DND-41 (cell line): Measurements from ENCODE around the gene ALOX12B.

Experiments used
- ATAC-seq: fragments of 200-7000 bp; cut with Tn5 transposase; 3 replicates; pipeline ENCODE4 v1.9.1; 2021; ENCODE audit warnings: low read depth; ENCODE audit not compliant: insufficient read depth
- DNase-seq: peaks from one replicate; pipeline ENCODE4 v3.0.0-alpha.2; 2020
- H2AFZ ChIP-seq: 2 replicates; pipeline ENCODE4 v1.6.0; 2012; ENCODE audit warnings: low read depth, low read length
- H3K27ac ChIP-seq: 2 replicates; pipeline ENCODE4 v1.5.1; 2012; ENCODE audit warnings: low read length, inconsistent platforms
- H3K27me3 ChIP-seq: fragments of 200-600 bp; sonication (generic); 2 replicates; pipeline ENCODE4 v1.6.0; 2012; ENCODE audit warnings: low read length, mild to moderate bottlenecking, inconsistent platforms; ENCODE audit not compliant: insufficient read depth, poor library complexity
- H3K36me3 ChIP-seq: 2 replicates; pipeline ENCODE4 v1.5.1; 2012; ENCODE audit warnings: low read length, inconsistent platforms; ENCODE audit not compliant: insufficient read depth
- H3K4me1 ChIP-seq: 2 replicates; pipeline ENCODE4 v1.5.1; 2012; ENCODE audit warnings: mild to moderate bottlenecking, low read length; ENCODE audit not compliant: insufficient read depth
- H3K4me2 ChIP-seq: 2 replicates; pipeline ENCODE4 v1.6.0; 2012; ENCODE audit warnings: mild to moderate bottlenecking, moderate library complexity, low read length, inconsistent platforms; ENCODE audit not compliant: insufficient read depth
- H3K4me3 ChIP-seq, 2 experiments: fragments of 200-600 bp in 1 of 2; shearing (Covaris generic) in 1 of 2; 2 replicates each; pipeline ENCODE4 v1.5.1; 2012 to 2016; ENCODE audit warnings: inconsistent platforms in 2 of 2, low read length in 2 of 2, mild to moderate bottlenecking in 2 of 2, low read depth in 1 of 2, moderate library complexity in 1 of 2
- H3K79me2 ChIP-seq: 2 replicates; pipeline ENCODE4 v1.6.0; 2012; ENCODE audit warnings: low read length, inconsistent platforms; ENCODE audit not compliant: insufficient read depth
- H3K9ac ChIP-seq: 2 replicates; pipeline ENCODE4 v1.6.0; 2012; ENCODE audit warnings: low read depth, mild to moderate bottlenecking, inconsistent platforms, low read length, moderate library complexity
- H3K9me3 ChIP-seq: 2 replicates; pipeline ENCODE4 v1.5.1; 2012; ENCODE audit warnings: low read length, moderate library complexity, mild to moderate bottlenecking, inconsistent platforms; ENCODE audit not compliant: insufficient read depth, severe bottlenecking
- H4K20me1 ChIP-seq: 2 replicates; pipeline ENCODE4 v1.6.0; 2012; ENCODE audit warnings: low read length; ENCODE audit not compliant: insufficient read depth
- CTCF ChIP-seq: IDR thresholded peaks from 2 replicates; pipeline ENCODE4 v1.5.1; 2012; ENCODE audit warnings: borderline replicate concordance, low read length, moderate library complexity, mild to moderate bottlenecking; ENCODE audit not compliant: poor library complexity, severe bottlenecking; ENCODE audit errors: extremely low read depth
- EZH2 ChIP-seq: IDR thresholded peaks from 3 replicates; pipeline ENCODE4 v1.6.1; 2012; ENCODE audit warnings: borderline replicate concordance, low read depth, mild to moderate bottlenecking, moderate library complexity, low read length, inconsistent platforms; ENCODE audit not compliant: severe bottlenecking

The ALOX12B gene

GRCh38 chr17:8081876-8082275 is 5.6 kb downstream of the ALOX12B start:
- no peak overlapping the region for H3K4me2 ChIP-seq
- H2AFZ ChIP-seq, result no peak overlapping the region
- no peaks in the 10 kb centered on the region for H3K9me3 ChIP-seq
- H3K27ac ChIP-seq, result no peak overlapping the region
- ATAC-seq, result no peak
- TF ChIP-seq CTCF (no peak), EZH2 (no peak)
- peaks cover 17% of the 10 kb centered on the region for H3K27me3 ChIP-seq
- no peak for DNase-seq
- H3K9ac ChIP-seq, result no peak overlapping the region
- H3K36me3 ChIP-seq, result no peaks in the 10 kb centered on the region
- H3K79me2 ChIP-seq, result no peaks in the 10 kb centered on the region
- H3K4me1 ChIP-seq, result peaks cover 16% of the 10 kb centered on the region
- no peaks in the 10 kb centered on the region for H4K20me1 ChIP-seq
- no peak overlapping the region for H3K4me3 ChIP-seq

- peaks cover 14% of the 10 kb centered on the region for H3K27me3 ChIP-seq
- H4K20me1 ChIP-seq, result no peaks in the 10 kb centered on the region
- no peak overlapping the region for H3K27ac ChIP-seq
- no peak for ATAC-seq
- no peak overlapping the region for H2AFZ ChIP-seq
- no peak for DNase-seq
- H3K9me3 ChIP-seq, result no peaks in the 10 kb centered on the region
- no peaks in the 10 kb centered on the region for H3K36me3 ChIP-seq
- TF ChIP-seq EZH2 (no peak), CTCF (no peak)
- no peaks in the 10 kb centered on the region for H3K79me2 ChIP-seq
- H3K4me3 ChIP-seq, result no peak overlapping the region
- H3K4me2 ChIP-seq, result 0 out of 2 replicates have a peak overlapping the region, but pooled peaks have one; percentile 92
- H3K9ac ChIP-seq, result no peak overlapping the region
- H3K4me1 ChIP-seq, result peaks cover 16% of the 10 kb centered on the region
Measured at GRCh38 chr17:8080799-8081219, 6.7 kb downstream of the ALOX12B start.

- H3K4me3 ChIP-seq, result peak overlapping the region in 1 of 2 experiments; percentile 61; a peak in 2 of 4 replicates
- no peaks in the 10 kb centered on the region for H3K79me2 ChIP-seq
- no peaks in the 10 kb centered on the region for H3K36me3 ChIP-seq
- peak overlapping the region; percentile 92 for H3K4me2 ChIP-seq
- H4K20me1 ChIP-seq, result no peaks in the 10 kb centered on the region
- H3K27ac ChIP-seq, result no peak overlapping the region
- DNase-seq, result no peak
- H3K9me3 ChIP-seq, result no peaks in the 10 kb centered on the region
- TF ChIP-seq EZH2 (no peak), CTCF (no peak)
- ATAC-seq, result peak; percentile 42
- H3K27me3 ChIP-seq, result peaks cover 19% of the 10 kb centered on the region
- peak overlapping the region; percentile 66 for H2AFZ ChIP-seq
- H3K9ac ChIP-seq, result peak overlapping the region; percentile 55
- H3K4me1 ChIP-seq, result peaks cover 16% of the 10 kb centered on the region
Measured at GRCh38 chr17:8080208-8080798, 7.2 kb downstream of the ALOX12B start.
